ENCODE data around the gene STAT6.

DNA sequence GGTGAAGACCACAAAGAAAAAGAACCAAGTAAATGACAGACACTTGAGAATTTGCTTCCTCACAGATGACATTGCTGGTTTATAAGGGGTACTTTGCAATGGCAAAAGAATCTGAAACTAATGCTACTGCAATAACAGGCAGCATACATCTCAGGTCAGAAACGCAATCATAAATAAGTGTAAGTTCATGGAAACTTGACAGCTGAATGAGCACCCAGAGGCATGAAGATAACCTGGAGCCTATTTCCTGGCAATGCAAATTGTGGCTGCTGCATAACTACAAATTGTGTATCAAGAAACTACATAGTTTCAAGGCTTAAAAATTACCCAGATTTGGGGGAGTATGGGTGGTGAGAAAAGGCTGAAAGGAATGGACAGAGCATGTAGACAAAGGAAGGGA lies 52.7 kb downstream of the STAT6 start:
- TF ChIP-seq, protein P1, sequence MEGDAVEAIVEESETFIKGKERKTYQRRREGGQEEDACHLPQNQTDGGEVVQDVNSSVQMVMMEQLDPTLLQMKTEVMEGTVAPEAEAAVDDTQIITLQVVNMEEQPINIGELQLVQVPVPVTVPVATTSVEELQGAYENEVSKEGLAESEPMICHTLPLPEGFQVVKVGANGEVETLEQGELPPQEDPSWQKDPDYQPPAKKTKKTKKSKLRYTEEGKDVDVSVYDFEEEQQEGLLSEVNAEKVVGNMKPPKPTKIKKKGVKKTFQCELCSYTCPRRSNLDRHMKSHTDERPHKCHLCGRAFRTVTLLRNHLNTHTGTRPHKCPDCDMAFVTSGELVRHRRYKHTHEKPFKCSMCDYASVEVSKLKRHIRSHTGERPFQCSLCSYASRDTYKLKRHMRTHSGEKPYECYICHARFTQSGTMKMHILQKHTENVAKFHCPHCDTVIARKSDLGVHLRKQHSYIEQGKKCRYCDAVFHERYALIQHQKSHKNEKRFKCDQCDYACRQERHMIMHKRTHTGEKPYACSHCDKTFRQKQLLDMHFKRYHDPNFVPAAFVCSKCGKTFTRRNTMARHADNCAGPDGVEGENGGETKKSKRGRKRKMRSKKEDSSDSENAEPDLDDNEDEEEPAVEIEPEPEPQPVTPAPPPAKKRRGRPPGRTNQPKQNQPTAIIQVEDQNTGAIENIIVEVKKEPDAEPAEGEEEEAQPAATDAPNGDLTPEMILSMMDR (IDR thresholded peaks at IDR 0.05) = no peak
- TF ChIP-seq POLR2AphosphoS5 (IDR thresholded peaks at IDR 0.05) = no peak
